SIG-M5 (cell line): ENCODE measurements around the gene ATP9B.

Source experiments
- DNase-seq: peaks from one replicate; lab custom pipeline; 2025; lab: John Stamatoyannopoulos, UW

ATP9B gene

DNA sequence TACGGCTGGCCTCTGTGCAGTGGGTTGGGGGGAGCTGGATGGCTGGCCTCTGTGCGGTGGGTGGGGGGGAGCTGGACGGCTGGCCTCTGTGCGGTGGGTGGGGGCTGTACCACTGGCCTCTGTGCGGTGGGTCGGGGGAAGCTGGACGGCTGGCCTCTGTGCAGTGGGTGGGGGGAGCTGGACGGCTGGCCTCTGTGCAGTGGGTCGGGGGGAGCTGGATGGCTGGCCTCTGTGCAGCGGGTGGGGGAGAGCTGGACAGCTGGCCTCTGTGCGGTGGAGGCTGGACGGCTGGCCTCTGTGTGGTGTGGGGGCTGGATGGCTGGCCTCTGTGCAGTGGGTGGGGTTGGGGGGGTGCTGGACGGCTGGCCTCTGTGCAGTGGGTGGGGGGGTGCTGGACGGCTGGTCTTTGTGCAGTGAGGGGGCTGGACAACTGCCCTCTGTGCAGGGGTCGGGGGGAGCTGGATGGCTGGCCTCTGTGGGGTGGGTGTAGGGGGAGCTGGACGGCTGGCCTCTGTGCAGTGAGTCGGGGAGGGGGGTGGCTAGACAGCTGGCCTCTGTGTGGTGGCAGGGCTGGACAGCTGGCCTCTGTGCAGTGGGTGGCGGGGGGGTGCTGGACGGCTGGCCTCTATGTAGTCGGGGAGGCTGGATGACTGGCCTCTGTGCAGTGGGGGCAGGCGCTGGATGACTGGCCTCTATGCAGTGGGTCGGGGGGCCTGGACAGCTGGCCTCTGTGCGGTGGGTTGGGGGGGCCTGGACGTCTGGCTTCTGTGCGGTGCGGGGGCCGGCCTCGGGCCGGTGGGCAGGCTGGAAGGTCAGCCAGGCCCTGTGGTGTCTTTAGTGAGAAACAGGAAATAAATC, 358.4 kb downstream of the ATP9B start:
- no peak for DNase-seq
